ENCODE data around the gene RRAD. TPM values are rescaled to one million over a fixed set of nuclear protein-coding genes. Genes with fewer than 3 reads are reported as not detected.

RRAD gene
- total RNA-seq, 1 donor from 2014 or later = 12.1 TPM

GRCh38 chr16:66874079-66874775, 51.1 kb downstream of the RRAD start:
- TF ChIP-seq EZH2 (IDR thresholded peaks at IDR 0.05; ENCODE audit: insufficient read depth, low read length) = no peak
- TF ChIP-seq CTCF (IDR thresholded peaks at IDR 0.05; ENCODE audit: insufficient read depth, low read depth, low read length) = no peak
- no peaks in the 10 kb centered on the region for H3K9me3 ChIP-seq (ENCODE audit: insufficient read depth, low read depth, low read length)
- H3K27ac ChIP-seq (ENCODE audit: low read depth, low read length) = peak overlapping the region; percentile 12
- no peak for FAIRE-seq
- Mint-ChIP-seq H3K36me3 (ENCODE audit: low read depth, unreplicated experiment) (no peaks in the 10 kb centered on the region), H3K4me1 (ENCODE audit: low read depth, unreplicated experiment) (peaks cover 24% of the 10 kb centered on the region), H3K27me3 (ENCODE audit: low read depth, unreplicated experiment) (peaks cover 3% of the 10 kb centered on the region), H3K4me3 (ENCODE audit: unreplicated experiment) (no peak overlapping the region), H3K27ac (ENCODE audit: unreplicated experiment) (peak overlapping the region; percentile 50), H3K9me3 (ENCODE audit: unreplicated experiment) (no peaks in the 10 kb centered on the region)
- no peak overlapping the region for H3K4me3 ChIP-seq (ENCODE audit: insufficient read depth, low read depth, low read length)
- no peaks in the 10 kb centered on the region for H4K20me1 ChIP-seq (ENCODE audit: insufficient read depth, low read length)
- no peaks in the 10 kb centered on the region for H3K79me2 ChIP-seq (ENCODE audit: insufficient read depth, low read length)
- peak overlapping the region; percentile 67 for H3K4me2 ChIP-seq (ENCODE audit: low read length)
- no peak overlapping the region for H3K9ac ChIP-seq (ENCODE audit: low read length)
- no peaks in the 10 kb centered on the region for H3K27me3 ChIP-seq (ENCODE audit: insufficient read depth, low read length)
- no peaks in the 10 kb centered on the region for H3K36me3 ChIP-seq (ENCODE audit: insufficient read depth, low read length)
- DNase-seq (ENCODE audit: low read depth) = peak; percentile 58
- no peak overlapping the region for H2AFZ ChIP-seq (ENCODE audit: low read depth, low read length)
- peaks cover 23% of the 10 kb centered on the region for H3K4me1 ChIP-seq (ENCODE audit: insufficient read depth, low read length)

- Histone ChIP-seq H2AFZ (ENCODE audit: low read depth, low read length) (no peak overlapping the region), H3K27me3 (ENCODE audit: insufficient read depth, low read length) (no peaks in the 10 kb centered on the region), H3K36me3 (ENCODE audit: insufficient read depth, low read length) (no peaks in the 10 kb centered on the region), H3K9me3 (ENCODE audit: insufficient read depth, low read depth, low read length) (no peaks in the 10 kb centered on the region), H3K4me2 (ENCODE audit: low read length) (no peak overlapping the region), H3K4me1 (ENCODE audit: insufficient read depth, low read length) (peaks cover 23% of the 10 kb centered on the region), H3K27ac (ENCODE audit: low read depth, low read length) (no peak overlapping the region), H3K4me3 (ENCODE audit: insufficient read depth, low read depth, low read length) (no peak overlapping the region), H4K20me1 (ENCODE audit: insufficient read depth, low read length) (no peaks in the 10 kb centered on the region), H3K9ac (ENCODE audit: low read length) (no peak overlapping the region), H3K79me2 (ENCODE audit: insufficient read depth, low read length) (no peaks in the 10 kb centered on the region)
- FAIRE-seq = no peak
- Mint-ChIP-seq H3K9me3 (ENCODE audit: unreplicated experiment) (no peaks in the 10 kb centered on the region), H3K27me3 (ENCODE audit: low read depth, unreplicated experiment) (peaks cover 3% of the 10 kb centered on the region), H3K36me3 (ENCODE audit: low read depth, unreplicated experiment) (no peaks in the 10 kb centered on the region), H3K4me1 (ENCODE audit: low read depth, unreplicated experiment) (peaks cover 23% of the 10 kb centered on the region), H3K4me3 (ENCODE audit: unreplicated experiment) (no peak overlapping the region), H3K27ac (ENCODE audit: unreplicated experiment) (no peak overlapping the region)
- DNase-seq (ENCODE audit: low read depth) = no peak
- TF ChIP-seq EZH2 (IDR thresholded peaks at IDR 0.05; ENCODE audit: insufficient read depth, low read length) (no peak), CTCF (IDR thresholded peaks at IDR 0.05; ENCODE audit: insufficient read depth, low read depth, low read length) (no peak)
Observed at GRCh38 chr16:66873685-66874055, 51.7 kb downstream of the RRAD start.

Data from astrocyte (in vitro differentiated cells and primary cell).